ENCODE results near the gene FGF2.
"Not testable (repeated sequence)": the region's sequence is repeated elsewhere in the genome, so short reads cannot be mapped to it uniquely, and the experiment has no call there.

Gene FGF2

GRCh38 chr4:122814426-122814825 lies 12.2 kb upstream of the FGF2 start:
- no peak for DNase-seq (ENCODE audit: low read depth)

GRCh38 chr4:122815248-122815647 lies 11.4 kb upstream of the FGF2 start:
- no peak for DNase-seq (ENCODE audit: low read depth)

- DNase-seq (ENCODE audit: low read depth) = no peak
These were observed 10.2 kb upstream of the FGF2 start for GRCh38 chr4:122816476-122816875.

DNA sequence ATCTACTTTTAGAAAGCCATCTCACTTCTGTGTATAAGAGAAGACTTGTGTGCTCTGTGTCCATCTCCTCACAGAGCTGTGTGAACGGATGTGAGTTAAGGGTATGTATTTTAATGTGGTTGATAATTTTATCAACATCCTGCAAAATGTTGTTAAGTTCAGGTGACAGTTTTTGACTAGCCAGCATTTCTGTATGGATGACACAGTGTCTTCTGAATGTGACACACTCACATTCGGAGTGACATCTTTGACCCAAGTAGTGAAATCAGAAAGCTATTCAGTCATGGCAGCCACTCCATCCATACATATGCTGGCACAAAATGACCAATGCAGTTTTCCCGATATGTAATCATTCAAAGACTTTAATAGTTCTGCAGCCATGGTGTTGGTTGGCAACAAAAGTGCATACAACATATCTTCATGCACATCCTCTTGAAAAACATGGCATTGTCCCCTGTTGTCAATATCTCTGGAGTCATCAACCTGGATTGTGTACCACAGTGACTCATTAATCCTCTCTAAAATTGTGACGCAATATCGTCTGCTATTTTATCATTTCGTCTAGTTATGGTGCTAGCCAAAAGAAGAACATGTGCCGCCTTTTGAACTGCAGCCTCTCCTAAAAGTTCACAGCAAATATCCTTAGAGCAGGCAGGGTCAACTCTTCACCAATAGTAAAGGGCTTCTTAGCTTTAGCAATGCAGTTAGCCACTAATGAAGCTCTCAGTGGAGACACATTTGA lies 6.8 kb upstream of the FGF2 start:
- no peak for DNase-seq (ENCODE audit: low read depth)

GRCh38 chr4:122821092-122821491 lies 5.5 kb upstream of the FGF2 start:
- DNase-seq (ENCODE audit: low read depth) = no peak

GRCh38 chr4:122822466-122822865 lies 4.2 kb upstream of the FGF2 start:
- no peak for DNase-seq (ENCODE audit: low read depth)

GRCh38 chr4:122823476-122823875 lies 3.2 kb upstream of the FGF2 start:
- DNase-seq (ENCODE audit: low read depth) = no peak

GRCh38 chr4:122824616-122825015 lies 2.0 kb upstream of the FGF2 start:
- no peak for DNase-seq (ENCODE audit: low read depth)

GRCh38 chr4:122826079-122826527 lies 528 bp upstream of the FGF2 start:
- no peak for DNase-seq (ENCODE audit: low read depth)

GRCh38 chr4:122827258-122827878 lies 737 bp downstream of the FGF2 start:
- no peak for DNase-seq (ENCODE audit: low read depth)

GRCh38 chr4:122827879-122828601 lies 1.4 kb downstream of the FGF2 start:
- DNase-seq (ENCODE audit: low read depth) = no peak

DNA sequence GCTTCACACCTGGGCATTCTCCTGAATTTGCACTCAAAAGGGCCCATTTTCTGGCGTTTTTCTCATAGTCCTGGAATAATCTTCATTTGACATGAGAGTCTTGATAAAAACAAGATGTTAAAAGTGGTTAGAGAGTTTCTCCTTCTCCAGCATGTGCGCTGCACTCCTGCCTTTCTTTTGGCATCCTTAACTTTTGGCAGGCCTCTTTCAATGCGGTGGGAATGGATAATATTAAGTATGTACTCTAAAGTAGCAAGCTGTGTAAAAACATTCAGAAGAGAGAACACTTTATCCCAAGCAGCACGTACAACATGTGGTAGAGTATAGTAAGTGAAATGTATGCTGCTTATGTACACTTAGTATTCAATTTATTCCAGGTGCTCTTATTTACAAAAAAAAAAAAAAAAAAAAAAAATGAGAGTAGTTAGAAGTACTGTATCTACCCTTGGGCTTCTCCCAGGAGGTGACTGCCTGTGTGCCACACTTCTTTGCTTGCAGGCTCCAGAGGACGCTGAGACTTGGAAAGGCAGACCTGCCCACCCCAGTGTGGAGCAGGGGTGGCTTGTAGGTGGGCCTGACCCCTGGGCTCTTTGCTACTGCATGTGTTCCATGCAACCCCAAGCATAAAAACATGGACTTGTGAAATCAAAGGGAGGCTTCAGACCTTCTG lies 3.9 kb downstream of the FGF2 start:
- no peak for DNase-seq (ENCODE audit: low read depth)

DNA sequence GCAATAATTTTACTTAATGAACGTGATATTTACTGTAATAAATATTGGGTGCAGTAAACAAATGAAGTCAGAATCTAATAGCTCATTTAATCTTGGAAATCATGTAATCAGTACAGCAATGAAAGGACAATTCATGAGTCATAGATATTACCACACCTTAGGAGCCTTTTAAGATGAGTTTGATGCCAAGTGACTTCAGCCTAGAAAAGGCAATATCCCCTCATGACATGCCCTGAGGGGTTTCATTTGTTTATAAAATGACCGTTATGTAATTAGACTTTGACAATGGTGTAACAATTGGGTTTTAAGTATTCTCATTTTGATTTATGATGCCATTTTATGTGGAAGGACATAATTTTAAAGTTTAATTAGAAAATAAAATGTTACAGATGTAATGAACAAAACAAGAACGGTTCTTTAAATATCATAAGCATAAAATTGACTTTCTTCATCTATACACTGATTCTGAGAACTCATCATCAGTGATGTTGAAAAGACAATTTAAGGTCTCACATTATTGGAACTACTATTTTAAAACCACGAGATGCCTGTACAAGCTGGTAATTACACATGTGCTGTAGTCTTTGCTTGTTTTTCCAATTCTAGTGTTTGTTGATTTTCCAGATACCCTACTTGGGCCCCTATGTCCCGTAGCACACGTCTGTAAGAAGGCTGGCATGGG lies 5.0 kb downstream of the FGF2 start:
- DNase-seq (ENCODE audit: low read depth) = no peak

DNA sequence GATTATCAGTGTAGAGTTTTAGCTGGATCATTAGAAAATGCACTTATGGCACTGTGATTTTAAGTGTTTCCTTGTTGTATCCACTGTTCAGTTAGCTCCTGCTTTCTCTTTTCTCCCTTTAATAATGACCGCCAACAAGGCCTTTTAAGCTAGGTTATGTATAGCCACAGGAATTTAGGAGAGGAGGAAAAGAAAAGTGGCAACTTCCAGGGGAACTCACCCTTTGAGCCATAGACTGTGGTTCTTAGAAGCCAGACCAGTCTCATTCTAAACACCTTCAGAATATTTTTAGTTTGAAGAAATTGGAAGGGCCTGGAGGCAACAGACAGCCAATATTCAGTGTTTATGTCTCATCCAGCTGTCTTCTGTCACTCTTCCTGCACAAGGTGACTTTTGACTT lies 6.1 kb downstream of the FGF2 start:
- no peak for DNase-seq (ENCODE audit: low read depth)

- no peak for DNase-seq (ENCODE audit: low read depth)
These were observed 7.4 kb downstream of the FGF2 start for GRCh38 chr4:122833999-122834398.

DNA sequence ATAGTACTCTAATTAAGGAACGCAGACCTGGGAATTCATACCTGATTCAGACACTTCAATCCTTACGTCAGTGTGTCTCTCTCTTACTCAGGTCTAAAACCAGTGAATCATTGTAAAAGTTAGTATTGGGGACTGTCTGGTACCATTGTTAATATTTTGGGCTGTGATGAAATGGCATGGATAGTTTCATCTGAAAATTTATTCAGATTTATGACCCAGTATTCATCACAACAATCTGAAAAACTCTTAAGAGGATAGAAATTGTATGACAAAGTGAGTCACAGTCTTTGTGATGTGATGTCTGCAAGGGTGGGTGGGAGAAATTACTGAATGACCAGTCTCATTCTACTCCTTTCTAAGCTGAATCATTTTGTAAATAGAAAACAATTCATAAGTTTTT lies 10.3 kb downstream of the FGF2 start:
- no peak for DNase-seq (ENCODE audit: low read depth)

DNA sequence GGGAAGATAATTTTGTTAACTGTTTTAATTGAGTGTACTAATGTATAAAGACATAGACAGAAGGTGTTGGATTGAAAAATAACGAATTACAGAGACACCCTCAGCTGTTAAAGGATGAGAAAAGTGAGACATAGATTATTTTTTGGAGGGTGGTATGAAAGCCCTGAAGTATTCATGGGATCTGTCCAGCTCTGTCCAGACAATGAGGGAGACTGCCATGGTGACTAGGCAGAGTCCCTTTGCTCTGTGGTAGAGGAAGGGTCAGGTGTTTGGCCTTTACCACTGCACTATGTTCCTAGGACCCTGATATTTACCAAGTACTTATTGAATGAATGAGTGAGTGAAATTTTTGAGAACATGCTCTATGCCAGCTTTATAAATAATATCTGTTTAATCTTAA lies 11.4 kb downstream of the FGF2 start:
- no peak for DNase-seq (ENCODE audit: low read depth)

- DNase-seq (ENCODE audit: low read depth) = no peak
These were observed 15.8 kb downstream of the FGF2 start for GRCh38 chr4:122842392-122842791.

DNA sequence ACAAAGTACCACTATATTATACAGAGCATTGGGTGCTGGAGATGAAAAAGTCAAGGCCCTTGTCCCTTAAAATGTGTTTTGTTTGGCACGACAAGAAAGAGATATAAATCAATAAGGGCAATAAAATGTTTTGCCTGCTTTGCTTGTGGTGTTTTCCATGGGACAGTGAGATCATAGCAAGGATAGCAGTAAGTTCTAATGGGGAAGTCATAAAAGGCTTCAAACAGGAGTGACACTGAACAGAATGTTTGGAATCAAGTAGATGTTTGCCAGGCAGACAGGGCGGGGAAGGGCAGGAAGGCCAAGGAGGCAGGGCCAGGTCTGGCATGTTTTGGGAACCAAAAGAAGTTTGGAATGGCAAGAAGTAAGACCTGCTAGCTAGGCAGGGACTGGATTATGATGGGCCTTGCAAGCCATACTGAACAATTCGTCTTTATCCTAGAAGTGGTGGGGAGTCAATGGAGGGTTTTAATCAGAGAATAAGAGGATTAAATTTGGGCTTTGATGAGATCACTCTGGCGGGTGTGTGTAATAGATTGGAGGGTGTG lies 16.4 kb downstream of the FGF2 start:
- DNase-seq (ENCODE audit: low read depth) = no peak

- not testable (repeated sequence) for DNase-seq (ENCODE audit: low read depth)
These were observed 17.8 kb downstream of the FGF2 start for GRCh38 chr4:122844391-122844790.

- no peak for DNase-seq (ENCODE audit: low read depth)
These were observed 18.4 kb downstream of the FGF2 start for GRCh38 chr4:122845066-122845465.

GRCh38 chr4:122845760-122846159 lies 19.1 kb downstream of the FGF2 start:
- DNase-seq (ENCODE audit: low read depth) = no peak
